ENCODE results near the gene MAPK6.
A peak's percentile ranks its signal among the peaks of the same experiment; 100 is the strongest.
"Not testable (repeated sequence)": the region's sequence is repeated elsewhere in the genome, so short reads cannot be mapped to it uniquely, and the experiment has no call there.

The MAPK6 gene

GRCh38 chr15:52018693-52019393 lies at the start of gene MAPK6:
TSS of gene MAPK6 (plus strand) at chr15:52019219. CDS start at chr15:52046461, 27,242 bp downstream.
- peak; percentile 96 for DNase-seq

- peak; percentile 45 for DNase-seq
Observed at GRCh38 chr15:51969728-51970127, 49.3 kb upstream of the MAPK6 start.

- no peak for DNase-seq
Observed at GRCh38 chr15:51970132-51970817, 48.7 kb upstream of the MAPK6 start.

- no peak for DNase-seq
Observed at GRCh38 chr15:51971032-51971374, 48.0 kb upstream of the MAPK6 start.

GRCh38 chr15:51971375-51972133 lies 47.5 kb upstream of the MAPK6 start, which contains the start of gene LEO1:
TSS of gene LEO1 (minus strand) at chr15:51971778. CDS start at chr15:51971745, 33 bp downstream.
- peak; percentile 99 for DNase-seq

GRCh38 chr15:51973220-51973619 lies 45.8 kb upstream of the MAPK6 start:
- DNase-seq = no peak

GRCh38 chr15:51973775-51974174 lies 45.2 kb upstream of the MAPK6 start:
- no peak for DNase-seq

- DNase-seq = peak; percentile 96
Observed at GRCh38 chr15:51982013-51982769, 36.8 kb upstream of the MAPK6 start.

DNA sequence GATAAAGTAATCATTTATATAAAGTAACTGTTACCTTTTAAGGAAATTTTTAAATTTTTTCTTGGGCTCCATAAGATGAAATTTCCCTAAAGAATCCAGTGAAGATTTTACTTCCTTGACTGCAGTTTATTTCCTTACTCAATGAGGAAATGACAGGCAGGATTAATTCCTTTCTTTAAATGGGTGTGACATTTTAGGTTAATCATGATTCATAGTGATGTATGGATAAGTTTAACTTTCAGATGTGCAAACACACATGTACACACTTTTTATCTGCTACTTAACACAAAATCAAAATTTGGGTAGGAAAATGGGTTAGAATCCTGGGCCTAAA lies 36.3 kb upstream of the MAPK6 start:
- no peak for DNase-seq

GRCh38 chr15:51991141-51991540 lies 27.9 kb upstream of the MAPK6 start:
- no peak for DNase-seq

DNA sequence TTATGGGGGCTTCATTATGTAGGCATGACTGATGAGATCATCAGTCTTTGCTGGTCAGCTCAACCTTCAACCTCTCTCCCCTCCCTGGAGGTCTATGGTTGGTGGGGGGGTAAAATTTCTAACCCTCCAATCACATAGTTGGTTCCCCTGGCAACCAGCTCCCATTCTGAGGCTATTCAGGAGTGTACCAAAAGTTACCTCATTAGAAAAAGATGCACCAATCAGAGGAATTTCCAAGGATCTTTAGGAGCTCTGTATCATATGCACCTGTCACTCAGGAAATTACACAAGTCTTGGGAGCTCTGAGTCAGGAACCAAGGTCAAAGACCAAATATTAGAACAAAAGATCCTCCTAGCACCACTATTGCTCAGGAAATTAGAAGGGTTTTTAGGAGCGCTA lies 26.1 kb upstream of the MAPK6 start:
- no peak for DNase-seq

GRCh38 chr15:52002351-52002750 lies 16.7 kb upstream of the MAPK6 start:
- no peak for DNase-seq

GRCh38 chr15:52003089-52003488 lies 15.9 kb upstream of the MAPK6 start:
- DNase-seq = not testable (repeated sequence)

GRCh38 chr15:52003710-52004109 lies 15.3 kb upstream of the MAPK6 start:
- DNase-seq = no peak

GRCh38 chr15:52004806-52005205 lies 14.2 kb upstream of the MAPK6 start:
- no peak for DNase-seq

DNA sequence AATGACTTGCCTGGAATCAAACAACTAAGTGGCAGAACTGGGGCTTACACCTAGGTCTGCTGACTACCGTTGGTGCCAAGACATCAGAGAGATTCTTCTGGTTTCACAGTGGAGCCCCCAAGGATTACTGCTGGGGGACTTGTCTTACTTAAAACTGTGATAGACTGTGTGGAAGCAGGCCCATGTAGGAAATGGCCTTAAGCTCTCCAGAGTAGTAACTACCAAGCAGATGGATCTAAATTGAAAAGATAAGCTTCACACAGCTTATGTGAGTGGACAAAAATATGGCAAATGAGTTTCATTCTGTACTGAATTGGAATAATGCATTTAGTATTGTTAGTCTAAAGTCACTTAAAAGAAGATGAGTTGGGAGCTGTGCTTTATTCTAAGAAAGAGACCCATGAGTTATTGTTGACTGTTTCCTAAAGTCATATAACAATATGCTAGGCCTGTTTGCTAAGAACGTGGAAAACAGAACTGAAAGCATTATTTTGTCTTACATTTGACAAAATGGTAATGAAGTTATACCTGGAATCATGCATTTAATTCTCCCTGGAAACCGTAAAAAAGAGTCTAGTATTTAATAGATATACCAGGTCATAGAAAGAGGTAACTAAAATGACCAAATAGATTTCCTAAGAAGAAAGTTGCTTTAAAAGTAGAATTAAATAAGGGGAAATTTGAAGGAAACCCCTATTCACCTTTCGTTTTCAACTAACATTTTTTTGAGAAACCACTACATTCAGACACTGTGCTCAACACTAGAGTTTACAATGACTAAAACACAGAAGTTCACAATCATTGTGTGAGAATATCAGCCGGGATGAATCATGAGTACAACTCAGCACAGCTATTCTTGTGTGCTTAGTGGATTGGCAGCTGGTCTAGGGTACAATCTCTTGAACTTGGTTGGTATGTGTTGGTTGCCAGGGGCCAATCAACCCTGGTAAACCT lies 13.0 kb upstream of the MAPK6 start:
- peak; percentile 51 for DNase-seq

- DNase-seq = no peak
Observed at GRCh38 chr15:52006702-52007340, 12.2 kb upstream of the MAPK6 start.

- DNase-seq = no peak
Observed at GRCh38 chr15:52008359-52008697, 10.7 kb upstream of the MAPK6 start.

- DNase-seq = no peak
Observed at GRCh38 chr15:52008698-52009434, 10.2 kb upstream of the MAPK6 start.

DNA sequence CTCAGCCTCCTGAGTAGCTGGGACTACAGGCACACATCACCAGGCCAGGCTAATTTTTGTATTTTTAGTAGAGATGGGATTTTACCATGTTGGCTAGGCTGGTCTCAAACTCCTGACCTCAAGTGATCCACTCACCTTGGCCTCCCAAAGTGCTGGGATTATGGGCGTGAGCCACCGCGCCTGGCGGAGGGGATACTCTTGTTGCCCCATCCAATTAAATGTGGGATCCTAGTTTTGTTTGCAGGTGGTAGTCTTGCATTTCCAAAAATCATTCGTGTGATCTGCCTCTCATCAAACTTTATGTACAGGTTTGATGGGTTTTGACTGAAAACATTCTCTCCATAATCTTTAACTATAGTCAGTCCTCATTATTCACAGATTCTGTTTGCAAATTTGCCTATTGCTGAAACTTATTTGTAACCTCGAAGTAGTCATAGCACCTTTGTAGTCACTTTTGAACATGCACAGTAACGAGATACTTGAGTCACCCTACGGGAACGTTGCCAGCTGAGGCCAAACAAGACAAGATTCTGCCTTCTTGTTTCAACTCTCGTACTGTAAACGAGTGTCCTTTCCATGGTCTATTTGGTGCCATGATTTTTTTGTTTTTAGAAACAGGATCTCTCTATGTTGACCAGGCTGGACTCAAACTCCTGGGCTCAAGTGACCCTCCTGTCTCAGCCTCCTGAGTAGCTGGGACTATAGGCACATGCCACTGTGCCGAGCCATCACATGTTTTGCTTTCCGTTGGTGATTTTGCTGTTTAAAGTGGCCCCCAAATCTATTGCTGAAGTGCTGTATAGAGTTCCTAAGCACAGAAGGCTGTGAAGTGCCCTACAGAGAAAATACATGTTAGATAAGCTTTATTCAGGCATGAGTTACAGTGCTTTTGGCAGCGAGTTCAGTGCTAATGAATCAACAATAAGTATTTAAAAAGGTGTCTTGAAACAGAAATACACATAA lies 8.1 kb upstream of the MAPK6 start:
- peak; percentile 70 for DNase-seq

All from hematopoietic multipotent progenitor cell treated with erythropoietin and hydrocortisone succinate and interleukin-3 and kit ligand, for 4 days (in vitro differentiated cells).